Measurements from ENCODE around the gene PGA3. TPM values are rescaled to one million over a fixed set of nuclear protein-coding genes. Genes with fewer than 3 reads are reported as not detected.
"Not testable (repeated sequence)": the region's sequence is repeated elsewhere in the genome, so short reads cannot be mapped to it uniquely, and the experiment has no call there.

PGA3 gene
- total RNA-seq, 1 donor from 2014 or later, result 0.52 TPM

- H3K4me1 ChIP-seq (ENCODE audit: control insufficient read depth in 3 of 3, insufficient read depth in 3 of 3, low read length in 3 of 3); H3K4me3 ChIP-seq (ENCODE audit: low read length in 3 of 3); H3K9me3 ChIP-seq (ENCODE audit: control insufficient read depth in 3 of 3, low read length in 3 of 3); H3K36me3 ChIP-seq (ENCODE audit: control insufficient read depth in 3 of 3, insufficient read depth in 3 of 3, low read length in 3 of 3); H3K9ac ChIP-seq (ENCODE audit: low read depth in 1 of 3, low read length in 3 of 3); H3K27ac ChIP-seq (ENCODE audit: low read depth, low read length); H3K27me3 ChIP-seq (ENCODE audit: control insufficient read depth in 3 of 3, insufficient read depth in 3 of 3, low read length in 3 of 3): not testable (repeated sequence)
Measured at GRCh38 chr11:61245284-61245964, 42.1 kb downstream of the PGA3 start.

- H3K36me3 ChIP-seq (ENCODE audit: control insufficient read depth in 3 of 3, insufficient read depth in 3 of 3, low read length in 3 of 3); H3K4me1 ChIP-seq (ENCODE audit: control insufficient read depth in 3 of 3, insufficient read depth in 3 of 3, low read length in 3 of 3); H3K9ac ChIP-seq (ENCODE audit: low read depth in 1 of 3, low read length in 3 of 3); H3K4me3 ChIP-seq (ENCODE audit: low read length in 3 of 3); H3K9me3 ChIP-seq (ENCODE audit: control insufficient read depth in 3 of 3, low read length in 3 of 3); H3K27me3 ChIP-seq (ENCODE audit: control insufficient read depth in 3 of 3, insufficient read depth in 3 of 3, low read length in 3 of 3); H3K27ac ChIP-seq (ENCODE audit: low read depth, low read length): not testable (repeated sequence)
Measured at GRCh38 chr11:61248071-61248470, 44.8 kb downstream of the PGA3 start.

- H3K9ac ChIP-seq (ENCODE audit: low read depth in 1 of 3, low read length in 3 of 3); H3K9me3 ChIP-seq (ENCODE audit: control insufficient read depth in 3 of 3, low read length in 3 of 3); H3K36me3 ChIP-seq (ENCODE audit: control insufficient read depth in 3 of 3, insufficient read depth in 3 of 3, low read length in 3 of 3); H3K4me3 ChIP-seq (ENCODE audit: low read length in 3 of 3); H3K27ac ChIP-seq (ENCODE audit: low read depth, low read length); H3K27me3 ChIP-seq (ENCODE audit: control insufficient read depth in 3 of 3, insufficient read depth in 3 of 3, low read length in 3 of 3); H3K4me1 ChIP-seq (ENCODE audit: control insufficient read depth in 3 of 3, insufficient read depth in 3 of 3, low read length in 3 of 3): not testable (repeated sequence)
Measured at GRCh38 chr11:61249201-61249600, 45.9 kb downstream of the PGA3 start.

- not testable (repeated sequence) for H3K4me1 ChIP-seq (ENCODE audit: control insufficient read depth in 3 of 3, insufficient read depth in 3 of 3, low read length in 3 of 3); H3K27me3 ChIP-seq (ENCODE audit: control insufficient read depth in 3 of 3, insufficient read depth in 3 of 3, low read length in 3 of 3); H3K4me3 ChIP-seq (ENCODE audit: low read length in 3 of 3); H3K9ac ChIP-seq (ENCODE audit: low read depth in 1 of 3, low read length in 3 of 3); H3K27ac ChIP-seq (ENCODE audit: low read depth, low read length); H3K9me3 ChIP-seq (ENCODE audit: control insufficient read depth in 3 of 3, low read length in 3 of 3); H3K36me3 ChIP-seq (ENCODE audit: control insufficient read depth in 3 of 3, insufficient read depth in 3 of 3, low read length in 3 of 3)
Measured at GRCh38 chr11:61250796-61251765, 47.8 kb downstream of the PGA3 start.

DNA sequence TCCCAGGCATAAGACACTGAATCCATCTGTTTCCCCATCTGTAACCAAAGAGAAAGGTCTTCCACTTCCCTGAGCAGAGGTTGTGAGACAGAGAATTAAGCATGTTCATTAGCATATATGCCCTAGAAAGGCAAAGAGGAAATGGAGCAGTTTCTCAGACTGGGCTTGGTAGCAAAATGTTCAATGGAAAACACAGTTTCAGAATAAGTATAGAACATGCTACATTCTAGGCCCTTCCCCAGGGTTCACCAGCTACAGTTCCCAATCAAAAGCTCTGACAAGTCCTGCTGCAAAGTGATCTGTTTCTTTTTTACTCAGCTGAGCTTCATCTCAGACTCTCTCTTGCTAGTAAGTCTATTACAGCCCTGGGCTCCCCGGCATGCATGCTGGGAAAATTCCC, 49.0 kb downstream of the PGA3 start:
- H3K36me3 ChIP-seq (ENCODE audit: control insufficient read depth in 3 of 3, insufficient read depth in 3 of 3, low read length in 3 of 3); H3K27me3 ChIP-seq (ENCODE audit: control insufficient read depth in 3 of 3, insufficient read depth in 3 of 3, low read length in 3 of 3); H3K27ac ChIP-seq (ENCODE audit: low read depth, low read length); H3K4me1 ChIP-seq (ENCODE audit: control insufficient read depth in 3 of 3, insufficient read depth in 3 of 3, low read length in 3 of 3); H3K4me3 ChIP-seq (ENCODE audit: low read length in 3 of 3); H3K9me3 ChIP-seq (ENCODE audit: control insufficient read depth in 3 of 3, low read length in 3 of 3); H3K9ac ChIP-seq (ENCODE audit: low read depth in 1 of 3, low read length in 3 of 3): not testable (repeated sequence)

GRCh38 chr11:61254403-61255025, 51.2 kb downstream of the PGA3 start:
- Histone ChIP-seq H3K9me3 (ENCODE audit: control insufficient read depth in 3 of 3, low read length in 3 of 3) (no peaks in the 10 kb centered on the region), H3K9ac (ENCODE audit: low read depth in 1 of 3, low read length in 3 of 3) (no peak overlapping the region), H3K27ac (ENCODE audit: low read depth, low read length) (no peak overlapping the region), H3K36me3 (ENCODE audit: control insufficient read depth in 3 of 3, insufficient read depth in 3 of 3, low read length in 3 of 3) (peaks cover 3 to 10% (median 8%) of the 10 kb centered on the region in 3 donors), H3K4me1 (ENCODE audit: control insufficient read depth in 3 of 3, insufficient read depth in 3 of 3, low read length in 3 of 3) (no peaks in the 10 kb centered on the region), H3K27me3 (ENCODE audit: control insufficient read depth in 3 of 3, insufficient read depth in 3 of 3, low read length in 3 of 3) (peaks cover 0 to 4% (median 2%) of the 10 kb centered on the region in 3 donors), H3K4me3 (ENCODE audit: low read length in 3 of 3) (no peak overlapping the region)

DNA sequence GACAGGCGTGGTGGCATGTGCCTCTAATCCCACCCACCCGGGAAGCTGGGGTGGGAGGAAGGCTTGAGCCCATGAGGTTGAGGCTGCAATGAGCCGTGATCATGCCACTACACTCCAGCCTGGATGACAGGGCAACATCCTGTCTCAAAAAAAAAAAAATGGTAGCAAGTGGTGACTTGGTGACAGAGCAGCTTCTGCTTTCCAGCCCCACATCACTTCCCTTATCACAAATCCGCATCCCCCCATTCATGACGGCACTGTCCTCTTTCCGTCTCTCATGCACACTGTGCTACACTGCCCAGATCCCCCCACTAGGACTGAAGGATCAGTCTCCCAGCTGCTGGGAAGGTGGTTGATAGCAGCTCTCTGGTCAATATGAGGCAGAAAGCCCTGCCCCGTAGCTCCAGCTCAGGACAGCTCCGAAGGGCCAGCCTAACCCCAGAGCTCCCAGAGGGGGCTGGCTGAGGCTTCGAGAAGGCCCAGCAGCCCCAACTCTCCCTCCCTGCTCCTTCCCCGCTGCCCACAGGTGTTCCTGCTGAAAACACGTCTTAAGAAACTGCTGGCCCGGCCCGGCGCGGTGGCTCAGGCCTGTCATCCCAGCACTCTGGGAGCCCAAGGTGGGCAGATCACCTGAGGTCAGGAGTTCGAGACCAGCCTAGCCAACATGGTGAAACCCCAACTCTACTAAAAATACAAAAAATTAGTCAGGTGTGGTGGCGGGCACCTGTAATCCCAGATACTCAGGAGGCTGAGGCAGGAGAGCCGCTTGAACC, 53.6 kb downstream of the PGA3 start:
- Histone ChIP-seq H3K4me1 (ENCODE audit: control insufficient read depth in 3 of 3, insufficient read depth in 3 of 3, low read length in 3 of 3) (no peaks in the 10 kb centered on the region), H3K9me3 (ENCODE audit: control insufficient read depth in 3 of 3, low read length in 3 of 3) (no peaks in the 10 kb centered on the region), H3K27me3 (ENCODE audit: control insufficient read depth in 3 of 3, insufficient read depth in 3 of 3, low read length in 3 of 3) (no peaks in the 10 kb centered on the region), H3K4me3 (ENCODE audit: low read length in 3 of 3) (no peak overlapping the region), H3K27ac (ENCODE audit: low read depth, low read length) (no peak overlapping the region), H3K36me3 (ENCODE audit: control insufficient read depth in 3 of 3, insufficient read depth in 3 of 3, low read length in 3 of 3) (peaks cover 3 to 10% (median 8%) of the 10 kb centered on the region in 3 donors), H3K9ac (ENCODE audit: low read depth in 1 of 3, low read length in 3 of 3) (no peak overlapping the region)

DNA sequence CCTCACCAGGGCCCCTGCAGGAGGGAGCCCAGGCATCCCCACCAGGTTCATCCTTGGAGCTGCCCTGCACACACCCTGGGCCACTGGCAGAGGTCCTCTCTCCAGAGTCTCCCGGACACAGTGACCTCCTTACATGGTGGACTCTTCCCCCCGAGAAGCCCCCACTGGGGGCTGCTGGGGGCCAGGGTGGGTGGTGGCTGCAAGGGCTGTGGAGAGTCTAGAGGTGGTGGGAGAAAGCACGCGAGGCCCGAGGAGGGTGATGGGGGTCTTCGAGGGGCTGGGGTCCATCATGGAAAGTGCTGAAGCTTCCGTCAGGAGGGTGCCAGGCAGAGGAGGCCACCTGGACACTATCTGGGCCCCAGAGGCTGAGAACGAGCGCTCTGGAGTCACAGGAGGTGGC, 55.2 kb downstream of the PGA3 start:
- H3K4me1 ChIP-seq (ENCODE audit: control insufficient read depth in 3 of 3, insufficient read depth in 3 of 3, low read length in 3 of 3), result no peaks in the 10 kb centered on the region
- no peak overlapping the region for H3K9ac ChIP-seq (ENCODE audit: low read depth in 1 of 3, low read length in 3 of 3)
- no peaks in the 10 kb centered on the region for H3K9me3 ChIP-seq (ENCODE audit: control insufficient read depth in 3 of 3, low read length in 3 of 3)
- H3K36me3 ChIP-seq (ENCODE audit: control insufficient read depth in 3 of 3, insufficient read depth in 3 of 3, low read length in 3 of 3), result peaks cover 3 to 10% (median 10%) of the 10 kb centered on the region in 3 donors
- H3K4me3 ChIP-seq (ENCODE audit: low read length in 3 of 3), result no peak overlapping the region
- H3K27me3 ChIP-seq (ENCODE audit: control insufficient read depth in 3 of 3, insufficient read depth in 3 of 3, low read length in 3 of 3), result no peaks in the 10 kb centered on the region
- no peak overlapping the region for H3K27ac ChIP-seq (ENCODE audit: low read depth, low read length)

- H3K9ac ChIP-seq (ENCODE audit: low read depth in 1 of 3, low read length in 3 of 3), result no peak overlapping the region
- no peaks in the 10 kb centered on the region for H3K9me3 ChIP-seq (ENCODE audit: control insufficient read depth in 3 of 3, low read length in 3 of 3)
- no peak overlapping the region for H3K4me3 ChIP-seq (ENCODE audit: low read length in 3 of 3)
- H3K27ac ChIP-seq (ENCODE audit: low read depth, low read length), result no peak overlapping the region
- H3K36me3 ChIP-seq (ENCODE audit: control insufficient read depth in 3 of 3, insufficient read depth in 3 of 3, low read length in 3 of 3), result peaks cover 3 to 11% (median 10%) of the 10 kb centered on the region in 3 donors
- no peaks in the 10 kb centered on the region for H3K4me1 ChIP-seq (ENCODE audit: control insufficient read depth in 3 of 3, insufficient read depth in 3 of 3, low read length in 3 of 3)
- H3K27me3 ChIP-seq (ENCODE audit: control insufficient read depth in 3 of 3, insufficient read depth in 3 of 3, low read length in 3 of 3), result no peaks in the 10 kb centered on the region
Measured at GRCh38 chr11:61259363-61259762, 56.0 kb downstream of the PGA3 start.
